Thymus (tissue), 11 donors: ENCODE results near the gene EPHA6. TPM values are rescaled to one million over a fixed set of nuclear protein-coding genes. Genes with fewer than 3 reads are reported as not detected.
"Not testable (repeated sequence)": the region's sequence is repeated elsewhere in the genome, so short reads cannot be mapped to it uniquely, and the experiment has no call there.

Experiments used
- DNase-seq, 9 donors: peaks; one replicate each; pipeline ENCODE4 v3.0.0-alpha.2; 2013; ENCODE audit warnings: low spot score in 9 of 9, low read depth in 6 of 9, missing footprints in 1 of 9
- H3K27ac ChIP-seq, 2 donors: one replicate each; pipeline ENCODE4 v1.5.1; 2013; ENCODE audit warnings: control low read depth in 1 of 2, low read depth in 1 of 2, low read length in 1 of 2, mild to moderate bottlenecking in 1 of 2, moderate library complexity in 1 of 2
- H3K27me3 ChIP-seq, 2 donors: one replicate each; pipeline ENCODE4 v1.5.1; 2013; ENCODE audit warnings: low read length in 1 of 2; ENCODE audit not compliant: control insufficient read depth in 2 of 2, insufficient read depth in 1 of 2
- H3K36me3 ChIP-seq, 2 donors: one replicate each; pipeline ENCODE4 v1.5.1; 2013; ENCODE audit warnings: low read length in 1 of 2, mild to moderate bottlenecking in 1 of 2, moderate library complexity in 1 of 2; ENCODE audit not compliant: control insufficient read depth in 2 of 2, insufficient read depth in 2 of 2
- H3K4me1 ChIP-seq, 2 donors: one replicate each; pipeline ENCODE4 v1.5.1; 2013; ENCODE audit warnings: low read length in 2 of 2; ENCODE audit not compliant: control insufficient read depth in 2 of 2, insufficient read depth in 2 of 2
- H3K4me3 ChIP-seq, 2 donors: one replicate each; pipeline ENCODE4 v1.5.1; 2013; ENCODE audit warnings: low read length in 2 of 2, control low read depth in 1 of 2, mild to moderate bottlenecking in 1 of 2
- H3K9me3 ChIP-seq, 2 donors: one replicate each; pipeline ENCODE4 v1.5.1; 2013; ENCODE audit warnings: low read length in 1 of 2, mild to moderate bottlenecking in 1 of 2; ENCODE audit not compliant: control insufficient read depth in 2 of 2, insufficient read depth in 1 of 2
- WGBS: extraction: QIAGEN DNeasy Blood & Tissue Kit; methylation state at CpG from one replicate; pipeline ENCODE4 v1.1.7; 2013; 5-methylcytosine and 5-hydroxymethylcytosine counted together
- polyA plus RNA-seq: library from polyadenylated mRNA; stranded (reverse); fragments of 200-250 nt; gene quantifications from one replicate; pipeline ENCODE4 v1.2.3, GENCODE V29; 2013
- total RNA-seq: library from RNA; stranded (reverse); fragments of 120-200 nt; gene quantifications from one replicate; pipeline ENCODE4 v1.2.4, GENCODE V29; 2013
- donor health status: healthy.

EPHA6 gene
- total and polyA plus RNA-seq, 2 donors = 0.09 to 1.3 TPM

GRCh38 chr3:97264180-97264579 is 449.8 kb downstream of the EPHA6 start:
- 95% methylated on average over 8 of the region's 8 CpGs for WGBS
- Histone ChIP-seq H3K27me3 (no peaks in the 10 kb centered on the region), H3K4me1 (no peaks in the 10 kb centered on the region), H3K9me3 (peaks cover 0 to 2% of the 10 kb centered on the region in 2 donors), H3K4me3 (no peak overlapping the region), H3K36me3 (no peaks in the 10 kb centered on the region), H3K27ac (no peak overlapping the region)
- no peak for DNase-seq

GRCh38 chr3:97265237-97266005 is 451.0 kb downstream of the EPHA6 start:
- Histone ChIP-seq H3K4me1 (no peaks in the 10 kb centered on the region), H3K27ac (no peak overlapping the region), H3K4me3 (no peak overlapping the region), H3K27me3 (no peaks in the 10 kb centered on the region), H3K9me3 (peaks cover 0 to 2% of the 10 kb centered on the region in 2 donors), H3K36me3 (no peaks in the 10 kb centered on the region)
- WGBS = 95% methylated on average over 19 of the region's 19 CpGs
- DNase-seq = no peak

GRCh38 chr3:97269202-97269601 is 454.8 kb downstream of the EPHA6 start:
- Histone ChIP-seq H3K27me3 (no peaks in the 10 kb centered on the region), H3K4me1 (no peaks in the 10 kb centered on the region), H3K4me3 (no peak overlapping the region), H3K27ac (no peak overlapping the region), H3K9me3 (peaks cover 0 to 2% of the 10 kb centered on the region in 2 donors), H3K36me3 (no peaks in the 10 kb centered on the region)
- DNase-seq = no peak
- WGBS = 40% methylated on average over 2 of the region's 2 CpGs

DNA sequence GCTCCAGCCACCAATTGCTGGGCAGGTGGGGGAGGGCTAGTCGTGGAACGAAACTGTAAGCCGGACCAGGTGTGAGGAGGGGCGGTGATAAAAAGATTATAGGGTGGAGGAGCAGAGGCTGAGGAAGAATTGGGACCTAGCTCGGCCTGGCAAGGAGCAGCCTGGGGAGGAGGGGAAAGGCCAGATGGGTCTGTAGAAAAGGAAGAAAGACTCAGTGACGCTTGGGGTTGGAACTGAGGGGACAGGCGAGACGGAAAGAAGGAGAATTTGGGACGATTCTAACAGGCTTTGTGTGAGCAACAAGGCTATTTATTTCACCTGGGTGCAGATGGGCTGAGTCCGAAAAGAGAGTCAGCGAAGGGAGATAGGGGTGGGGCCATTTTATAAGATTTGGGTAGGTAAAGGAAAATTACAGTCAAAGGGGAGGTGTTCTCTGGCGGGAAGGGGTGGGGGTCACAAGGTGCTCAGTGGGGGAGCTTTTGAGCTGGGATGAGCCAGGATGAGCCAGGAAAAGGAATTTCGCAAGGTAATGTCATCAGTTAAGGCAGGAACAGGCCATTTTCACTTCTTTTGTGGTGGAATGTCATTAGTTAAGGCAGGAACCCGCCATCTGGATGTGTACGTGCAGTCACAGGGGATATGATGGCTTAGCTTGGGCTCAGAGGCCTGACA is 462.6 kb downstream of the EPHA6 start:
- H3K27me3 ChIP-seq, H3K9me3 ChIP-seq, H3K27ac ChIP-seq, H3K36me3 ChIP-seq, H3K4me1 ChIP-seq, H3K4me3 ChIP-seq, DNase-seq: not testable (repeated sequence)
- WGBS = 86% methylated on average over 15 of the region's 15 CpGs

DNA sequence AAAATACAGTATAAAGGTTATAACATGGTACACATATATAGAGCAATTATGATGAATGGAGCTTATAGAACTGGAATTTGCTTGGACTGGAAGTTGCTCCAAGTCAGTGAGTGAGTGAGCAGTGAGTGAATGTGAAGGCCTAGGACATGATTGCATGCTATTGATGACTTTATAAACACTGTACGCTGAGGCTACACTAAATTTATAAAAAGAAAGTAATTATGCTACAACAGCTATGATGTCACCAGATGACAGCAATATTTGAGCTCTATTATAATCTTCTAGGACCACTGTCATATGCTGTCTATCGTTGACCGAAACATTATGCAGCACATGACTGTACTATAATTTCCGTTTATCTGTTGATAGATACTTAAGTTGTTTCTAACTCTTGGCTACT is 463.3 kb downstream of the EPHA6 start:
- Histone ChIP-seq H3K9me3 (no peaks in the 10 kb centered on the region), H3K4me3 (no peak overlapping the region), H3K36me3 (no peaks in the 10 kb centered on the region), H3K27me3 (no peaks in the 10 kb centered on the region), H3K4me1 (no peaks in the 10 kb centered on the region), H3K27ac (no peak overlapping the region)
- 98% methylated on average over 4 of the region's 4 CpGs for WGBS
- no peak for DNase-seq

GRCh38 chr3:97278506-97278905 is 464.1 kb downstream of the EPHA6 start:
- Histone ChIP-seq H3K27me3 (no peaks in the 10 kb centered on the region), H3K27ac (no peak overlapping the region), H3K4me1 (no peaks in the 10 kb centered on the region), H3K9me3 (no peaks in the 10 kb centered on the region), H3K36me3 (no peaks in the 10 kb centered on the region), H3K4me3 (no peak overlapping the region)
- 98% methylated on average over 1 of the region's 1 CpG for WGBS
- no peak for DNase-seq

DNA sequence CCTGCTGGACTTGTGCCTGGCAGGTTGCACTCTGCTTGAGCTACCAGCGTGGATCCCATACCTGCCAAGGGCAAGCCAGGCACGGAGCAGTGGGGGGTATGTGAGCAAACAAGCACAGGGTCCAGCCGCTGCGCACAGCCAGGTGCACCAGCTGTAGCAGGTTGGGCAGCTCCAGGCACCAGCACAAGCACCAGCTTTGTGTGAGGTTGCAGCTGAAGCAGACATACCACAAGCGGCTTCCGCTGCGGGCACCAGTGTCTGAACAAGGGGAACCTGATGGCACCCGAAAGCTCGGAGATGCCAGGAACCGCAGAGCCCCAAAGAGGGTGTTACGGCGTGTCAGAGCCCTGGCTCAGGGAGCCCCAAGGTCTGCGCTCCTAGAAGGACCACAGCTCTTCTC is 477.5 kb downstream of the EPHA6 start:
- no peak for DNase-seq
- WGBS = 97% methylated on average over 13 of the region's 13 CpGs
- H3K4me1 ChIP-seq = no peaks in the 10 kb centered on the region
- no peak overlapping the region for H3K27ac ChIP-seq
- H3K9me3 ChIP-seq = peaks cover 5 to 36% of the 10 kb centered on the region in 2 donors
- no peaks in the 10 kb centered on the region for H3K36me3 ChIP-seq
- no peak overlapping the region for H3K4me3 ChIP-seq
- H3K27me3 ChIP-seq = no peaks in the 10 kb centered on the region

DNA sequence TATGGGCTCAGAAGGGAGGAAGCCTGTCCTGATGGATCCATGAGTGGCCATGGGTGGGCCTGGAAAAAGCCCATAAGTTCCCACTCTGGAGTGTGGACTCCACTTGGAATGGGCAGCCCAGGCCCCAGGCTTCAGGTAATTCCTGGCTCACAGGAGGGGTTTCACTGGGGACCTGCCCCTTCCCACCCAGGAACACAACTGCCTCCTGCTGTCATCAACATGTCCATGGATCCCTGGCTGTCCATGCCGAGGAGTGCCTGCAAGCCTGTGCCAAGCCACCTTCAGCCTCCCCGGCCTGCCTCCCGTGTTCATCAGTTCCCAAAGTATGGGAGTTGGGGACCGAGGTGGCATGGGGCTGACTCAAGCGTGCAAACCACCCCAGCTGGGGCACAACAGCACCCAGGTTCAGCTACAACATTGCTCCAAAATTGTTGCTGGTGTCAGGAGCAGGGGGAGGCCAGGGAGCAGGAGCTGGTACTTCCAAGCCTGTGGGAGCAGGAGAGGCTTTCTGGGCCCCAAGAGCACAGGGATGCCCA is 479.3 kb downstream of the EPHA6 start:
- H3K4me1 ChIP-seq = no peaks in the 10 kb centered on the region
- DNase-seq = no peak
- H3K27me3 ChIP-seq = no peaks in the 10 kb centered on the region
- no peak overlapping the region for H3K4me3 ChIP-seq
- 90% methylated on average over 5 of the region's 5 CpGs for WGBS
- H3K36me3 ChIP-seq = no peaks in the 10 kb centered on the region
- no peak overlapping the region for H3K27ac ChIP-seq
- H3K9me3 ChIP-seq = peaks cover 5 to 36% of the 10 kb centered on the region in 2 donors

DNA sequence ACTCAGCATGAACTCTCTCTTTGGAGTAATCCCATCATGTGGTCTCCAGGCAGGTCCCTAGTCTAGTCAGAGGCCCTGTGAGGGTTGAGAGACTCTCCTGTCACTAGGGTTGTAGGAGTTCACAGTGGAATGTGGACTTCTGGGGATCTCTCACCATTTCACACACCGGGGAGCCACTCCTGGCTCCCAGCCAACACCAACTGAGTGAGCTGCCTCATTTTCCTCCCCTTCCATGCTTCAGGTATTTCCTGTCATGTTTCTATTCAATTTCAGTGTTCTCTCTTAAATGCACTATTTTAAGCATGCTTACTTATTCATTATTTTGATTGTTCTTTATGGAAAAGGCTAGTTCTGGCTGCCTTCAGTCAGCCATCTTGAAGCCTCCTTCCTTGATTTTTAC is 482.6 kb downstream of the EPHA6 start:
- Histone ChIP-seq H3K4me3 (no peak overlapping the region), H3K36me3 (no peaks in the 10 kb centered on the region), H3K27ac (no peak overlapping the region), H3K9me3 (peaks cover 5 to 32% of the 10 kb centered on the region in 2 donors), H3K27me3 (no peaks in the 10 kb centered on the region), H3K4me1 (no peaks in the 10 kb centered on the region)
- WGBS = 84% methylated on average over 1 of the region's 1 CpG
- DNase-seq = no peak
